MM.1S (cell line): ENCODE data around the gene LCAT.

Source experiments
- EZH2 ChIP-seq: fragments of 300-600 bp; sonication (generic); optimal IDR thresholded peaks from 2 replicates; pipeline ENCODE3; 2017; ENCODE audit warnings: low read depth, mild to moderate bottlenecking, antibody characterized with exemption, low read length, mixed read lengths
- TF ChIP-seq, protein P1 (sequence below): fragments of 300-600 bp; sonication (generic); IDR thresholded peaks from 2 replicates; pipeline ENCODE4 v1.5.1; 2016; ENCODE audit warnings: antibody characterized with exemption, low read length, mixed read lengths

DNA sequence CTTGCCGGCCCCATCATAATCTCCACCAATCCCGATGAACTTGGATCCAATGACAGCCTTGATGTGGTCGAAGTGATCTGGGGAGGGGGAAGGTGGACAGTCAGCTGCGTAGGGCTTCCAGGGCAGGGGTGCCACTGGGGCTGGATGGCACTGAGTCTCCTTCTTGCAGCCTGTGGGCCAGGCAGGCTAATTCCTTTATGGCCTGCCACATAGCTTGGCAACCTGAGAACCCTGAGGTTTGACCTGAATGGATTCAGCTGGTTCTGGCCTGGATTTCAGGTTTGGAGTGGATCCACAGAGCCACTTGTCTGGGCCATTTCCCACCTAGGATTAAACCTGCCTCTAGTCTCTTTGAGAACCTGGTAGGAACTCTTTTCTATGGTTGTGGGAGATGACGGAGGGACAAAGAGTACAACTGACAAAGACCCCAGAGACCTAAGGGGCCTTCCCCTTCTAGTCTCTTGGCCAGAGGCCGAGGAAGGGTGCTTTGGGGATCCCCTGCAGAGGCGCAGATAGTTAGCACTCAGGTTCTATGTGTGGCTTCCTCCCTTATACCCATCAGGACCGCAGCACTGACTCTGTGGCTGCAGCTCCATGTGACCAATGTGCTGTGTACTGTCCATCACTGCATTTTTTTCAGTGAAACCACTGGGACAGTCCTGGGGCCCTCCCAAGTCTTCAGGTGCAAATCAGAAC, 45.5 kb upstream of the LCAT start:
- TF ChIP-seq, protein P1, sequence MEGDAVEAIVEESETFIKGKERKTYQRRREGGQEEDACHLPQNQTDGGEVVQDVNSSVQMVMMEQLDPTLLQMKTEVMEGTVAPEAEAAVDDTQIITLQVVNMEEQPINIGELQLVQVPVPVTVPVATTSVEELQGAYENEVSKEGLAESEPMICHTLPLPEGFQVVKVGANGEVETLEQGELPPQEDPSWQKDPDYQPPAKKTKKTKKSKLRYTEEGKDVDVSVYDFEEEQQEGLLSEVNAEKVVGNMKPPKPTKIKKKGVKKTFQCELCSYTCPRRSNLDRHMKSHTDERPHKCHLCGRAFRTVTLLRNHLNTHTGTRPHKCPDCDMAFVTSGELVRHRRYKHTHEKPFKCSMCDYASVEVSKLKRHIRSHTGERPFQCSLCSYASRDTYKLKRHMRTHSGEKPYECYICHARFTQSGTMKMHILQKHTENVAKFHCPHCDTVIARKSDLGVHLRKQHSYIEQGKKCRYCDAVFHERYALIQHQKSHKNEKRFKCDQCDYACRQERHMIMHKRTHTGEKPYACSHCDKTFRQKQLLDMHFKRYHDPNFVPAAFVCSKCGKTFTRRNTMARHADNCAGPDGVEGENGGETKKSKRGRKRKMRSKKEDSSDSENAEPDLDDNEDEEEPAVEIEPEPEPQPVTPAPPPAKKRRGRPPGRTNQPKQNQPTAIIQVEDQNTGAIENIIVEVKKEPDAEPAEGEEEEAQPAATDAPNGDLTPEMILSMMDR, result no peak
- TF ChIP-seq EZH2, result no peak
